Spinal cord (tissue), 10 donors: ENCODE results near the gene C5orf24. TPM values are rescaled to one million over a fixed set of nuclear protein-coding genes. Genes with fewer than 3 reads are reported as not detected.
"Not testable (repeated sequence)": the region's sequence is repeated elsewhere in the genome, so short reads cannot be mapped to it uniquely, and the experiment has no call there.

Experiments used
- DNase-seq, 6 donors: peaks; one replicate each; pipeline versions ENCODE4 v3.0.0 to v3.0.0-alpha.2; 2013 to 2015; ENCODE audit warnings: low spot score in 6 of 6, low read depth in 4 of 6
- H3K27ac ChIP-seq: one replicate; pipeline ENCODE4 v1.5.1; 2013; ENCODE audit warnings: low read depth, low read length, control low read depth
- H3K27me3 ChIP-seq: one replicate; pipeline ENCODE4 v1.6.1; 2013; ENCODE audit warnings: low read length; ENCODE audit not compliant: control insufficient read depth, insufficient read depth
- H3K36me3 ChIP-seq: one replicate; pipeline ENCODE4 v1.6.1; 2013; ENCODE audit warnings: low read length; ENCODE audit not compliant: control insufficient read depth, insufficient read depth
- H3K4me1 ChIP-seq: one replicate; pipeline ENCODE4 v1.6.1; 2013; ENCODE audit warnings: low read length; ENCODE audit not compliant: control insufficient read depth, insufficient read depth
- H3K4me3 ChIP-seq: one replicate; pipeline ENCODE4 v1.5.1; 2013; ENCODE audit warnings: low read depth, low read length, control low read depth
- H3K9me3 ChIP-seq: one replicate; pipeline ENCODE4 v1.6.1; 2013; ENCODE audit warnings: low read length; ENCODE audit not compliant: control insufficient read depth, insufficient read depth
- WGBS: methylation state at CpG from one replicate; pipeline ENCODE4 v1.1.5; 2013; ENCODE audit warnings: missing lambda C conversion rate; ENCODE audit not compliant: insufficient coverage; 5-methylcytosine and 5-hydroxymethylcytosine counted together
- polyA plus RNA-seq, 2 donors: library from polyadenylated mRNA; unstranded; fragments of 120-200 nt; gene quantifications; one replicate each; pipeline ENCODE4 v1.2.1, GENCODE V29; 2013; ENCODE audit not compliant: insufficient read length in 2 of 2
- total RNA-seq, 2 donors: library from RNA; depleted of rRNA in 1 of 2; stranded (reverse); fragments of 120-200 nt in 1 of 2; fragments of >200 nt in 1 of 2; gene quantifications; one replicate each; pipeline versions ENCODE4 v1.2.3 to v1.2.4, GENCODE V29; 2013 to 2014
- donor health status: healthy.

Gene C5orf24
- total and polyA plus RNA-seq, 4 donors = 46.2 to 101 (median 87.6) TPM

DNA sequence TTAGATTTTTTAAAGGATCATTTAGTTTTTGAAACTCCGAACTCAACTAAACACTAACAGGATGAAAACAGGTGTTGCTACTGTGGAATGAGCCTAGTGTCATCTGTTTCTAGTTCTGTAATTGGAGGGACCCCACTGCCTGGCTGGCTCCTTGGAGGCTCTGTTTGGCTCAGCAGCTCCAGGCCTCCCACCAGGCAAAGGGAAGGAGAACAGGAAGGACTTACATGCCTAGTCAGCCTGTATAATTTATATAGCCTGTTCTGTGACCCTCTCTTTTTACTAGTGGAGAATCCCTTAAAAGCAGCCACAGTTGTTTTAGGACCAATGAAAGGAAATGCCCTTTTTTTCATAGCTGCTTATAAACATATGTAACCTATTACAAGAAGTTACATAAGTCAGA is 21.1 kb upstream of the C5orf24 start:
- no peaks in the 10 kb centered on the region for H3K4me1 ChIP-seq
- no peak for DNase-seq
- no peaks in the 10 kb centered on the region for H3K27me3 ChIP-seq
- no CpG with 5 or more reads among the region's 1 CpG for WGBS
- no peak overlapping the region for H3K27ac ChIP-seq
- H3K4me3 ChIP-seq = no peak overlapping the region
- H3K36me3 ChIP-seq = peaks cover 35% of the 10 kb centered on the region
- H3K9me3 ChIP-seq = no peaks in the 10 kb centered on the region

- H3K36me3 ChIP-seq = peaks cover 29% of the 10 kb centered on the region
- H3K4me1 ChIP-seq = no peaks in the 10 kb centered on the region
- no peaks in the 10 kb centered on the region for H3K27me3 ChIP-seq
- no peak overlapping the region for H3K4me3 ChIP-seq
- no peak overlapping the region for H3K27ac ChIP-seq
- WGBS = 86% methylated on average over 2 of the region's 7 CpGs
- H3K9me3 ChIP-seq = no peaks in the 10 kb centered on the region
- no peak for DNase-seq
These were observed 20.6 kb upstream of the C5orf24 start for GRCh38 chr5:134825212-134825611.

DNA sequence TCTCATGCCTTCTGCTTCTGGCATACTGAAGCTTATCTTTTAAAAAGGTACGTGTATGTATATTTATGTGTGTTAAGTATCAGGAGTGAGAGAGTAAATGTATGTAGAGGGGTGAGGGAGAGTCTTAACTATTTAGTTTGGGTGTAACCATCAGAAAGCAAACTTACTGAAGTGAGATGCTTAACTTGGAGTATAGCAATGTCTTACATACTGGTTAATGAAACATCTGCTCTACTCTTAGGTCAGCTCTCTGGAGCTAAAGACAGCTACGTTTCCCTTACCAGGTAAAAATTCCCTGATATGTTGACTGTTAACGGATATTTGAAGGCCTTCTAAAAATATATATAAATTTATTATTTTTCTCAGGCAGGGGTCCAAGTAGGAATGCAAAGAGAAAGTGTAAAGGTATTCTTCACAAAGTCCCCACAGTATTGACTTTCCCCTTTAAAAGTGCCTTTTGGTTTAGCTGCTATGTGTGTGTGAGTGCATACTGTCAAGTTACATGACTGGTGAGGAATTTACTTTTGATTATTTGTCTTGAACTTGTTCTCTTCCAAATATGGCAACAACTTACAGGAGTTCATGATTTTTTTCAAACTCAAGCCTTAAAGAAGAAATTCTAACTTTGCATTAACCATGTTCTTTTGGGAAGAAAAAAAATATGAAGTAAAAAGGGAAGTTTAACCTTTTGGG is 12.3 kb upstream of the C5orf24 start:
- Histone ChIP-seq H3K27me3 (no peaks in the 10 kb centered on the region), H3K4me3 (no peak overlapping the region), H3K9me3 (no peaks in the 10 kb centered on the region), H3K36me3 (peaks cover 26% of the 10 kb centered on the region), H3K4me1 (no peaks in the 10 kb centered on the region), H3K27ac (no peak overlapping the region)
- no peak for DNase-seq
- WGBS = 100% methylated on average over 1 of the region's 3 CpGs

DNA sequence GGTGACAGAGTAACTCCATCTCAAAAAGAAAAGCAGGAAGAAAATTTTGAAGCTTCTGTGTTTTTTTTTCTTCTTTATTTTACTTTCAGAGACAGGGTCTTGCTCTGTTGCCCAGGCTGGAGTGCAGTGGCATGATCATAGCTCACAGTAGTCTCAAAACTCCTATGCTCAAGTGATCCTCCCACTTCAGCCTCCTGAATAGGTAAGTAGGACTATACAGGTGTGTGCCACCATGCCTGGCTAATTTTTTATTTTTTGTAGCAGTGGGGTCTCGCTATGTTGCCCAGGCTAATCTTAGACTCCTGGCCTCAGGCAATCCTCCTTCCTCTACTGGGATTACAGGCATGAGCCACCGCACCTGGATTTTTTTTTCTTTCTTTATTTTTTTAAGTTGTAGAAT is 10.1 kb upstream of the C5orf24 start:
- no peak for DNase-seq
- WGBS = no CpG with 5 or more reads among the region's 2 CpGs
- H3K27me3 ChIP-seq = no peaks in the 10 kb centered on the region
- peaks cover 40% of the 10 kb centered on the region for H3K36me3 ChIP-seq
- no peak overlapping the region for H3K27ac ChIP-seq
- no peak overlapping the region for H3K4me3 ChIP-seq
- no peaks in the 10 kb centered on the region for H3K9me3 ChIP-seq
- no peaks in the 10 kb centered on the region for H3K4me1 ChIP-seq

DNA sequence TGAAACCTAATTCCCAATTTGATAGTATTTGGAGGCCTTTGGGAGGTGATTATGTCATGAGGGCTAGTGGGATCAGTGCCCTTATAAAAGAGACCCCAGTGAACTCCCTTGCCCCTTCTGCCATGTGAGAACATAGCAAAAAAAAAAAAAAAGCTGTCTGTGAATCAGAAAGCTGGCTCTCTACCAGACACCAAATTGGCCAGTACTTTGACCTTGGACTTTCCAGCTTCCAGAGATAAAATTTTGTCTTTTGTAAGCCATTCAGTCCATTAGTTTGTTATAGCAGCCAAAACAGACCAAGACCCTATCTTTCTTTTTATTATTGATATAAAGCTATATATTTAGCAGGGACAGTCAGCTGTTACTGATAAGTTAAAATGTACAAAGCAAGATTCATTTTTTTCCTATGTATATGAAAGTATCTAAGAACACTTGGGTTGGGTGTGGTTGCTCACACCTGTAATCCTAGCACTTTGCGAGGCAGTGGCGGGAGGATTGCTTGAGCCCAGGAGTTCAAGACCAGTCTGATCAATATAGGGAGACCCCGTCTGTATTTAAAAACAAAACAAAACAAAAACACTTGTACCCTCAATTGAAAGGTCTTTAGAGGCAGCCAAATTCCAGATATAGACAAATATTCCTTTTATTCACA is 8.1 kb upstream of the C5orf24 start:
- Histone ChIP-seq H3K27ac (no peak overlapping the region), H3K4me3 (no peak overlapping the region), H3K4me1 (no peaks in the 10 kb centered on the region), H3K27me3 (no peaks in the 10 kb centered on the region), H3K9me3 (no peaks in the 10 kb centered on the region), H3K36me3 (peaks cover 36% of the 10 kb centered on the region)
- DNase-seq = no peak
- 83% methylated on average over 1 of the region's 3 CpGs for WGBS

DNA sequence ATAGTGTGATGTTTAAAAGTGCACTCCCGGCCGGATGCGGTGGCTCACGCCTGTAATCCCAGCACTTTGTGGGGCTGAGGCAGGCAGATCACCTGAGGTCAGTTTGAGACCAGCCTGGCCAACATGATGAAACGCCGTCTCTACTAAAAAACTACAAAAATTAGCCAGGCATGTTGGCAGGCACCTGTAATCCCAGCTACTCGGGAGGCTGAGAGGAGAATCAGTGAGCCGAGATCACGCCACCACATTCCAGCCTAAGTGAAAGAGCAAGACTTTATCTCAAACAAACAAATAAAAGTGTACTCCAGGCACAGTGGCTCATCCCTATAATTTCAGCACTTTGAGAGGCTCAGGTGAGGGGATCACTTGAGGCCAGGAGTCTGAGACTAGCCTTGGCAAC is 7.4 kb upstream of the C5orf24 start:
- not testable (repeated sequence) for H3K4me1 ChIP-seq, H3K27me3 ChIP-seq, H3K4me3 ChIP-seq, H3K27ac ChIP-seq, DNase-seq, H3K9me3 ChIP-seq
- 98% methylated on average over 7 of the region's 9 CpGs for WGBS
- peaks cover 35% of the 10 kb centered on the region for H3K36me3 ChIP-seq

DNA sequence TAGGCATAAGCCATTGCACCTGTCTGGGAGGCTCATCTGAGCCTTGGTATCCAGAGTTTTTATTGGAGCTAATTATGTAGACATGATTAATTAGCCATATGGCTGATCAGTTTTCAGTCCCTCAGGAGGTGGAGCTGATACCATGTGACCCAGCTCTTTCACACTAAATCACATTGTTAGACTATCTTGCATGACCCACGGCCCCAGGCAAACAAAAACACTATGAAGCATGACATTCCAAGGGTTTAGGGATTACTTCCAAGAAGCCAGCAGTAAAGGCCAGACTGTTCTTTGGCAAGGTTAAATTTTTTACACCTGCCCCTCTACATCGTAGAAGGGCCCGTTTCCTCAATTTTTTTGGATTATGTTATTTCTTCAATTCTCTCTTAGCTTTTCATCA is 5.0 kb upstream of the C5orf24 start:
- Histone ChIP-seq H3K9me3 (no peaks in the 10 kb centered on the region), H3K27me3 (no peaks in the 10 kb centered on the region), H3K4me1 (no peaks in the 10 kb centered on the region), H3K36me3 (peaks cover 25% of the 10 kb centered on the region), H3K27ac (no peak overlapping the region), H3K4me3 (no peak overlapping the region)
- DNase-seq = no peak
- whole genome bisulfite sequencing = no CpG with 5 or more reads among the region's 3 CpGs

- Histone ChIP-seq H3K36me3 (peaks cover 28% of the 10 kb centered on the region), H3K27ac (no peak overlapping the region), H3K4me3 (no peak overlapping the region), H3K27me3 (no peaks in the 10 kb centered on the region), H3K4me1 (peaks cover 10% of the 10 kb centered on the region), H3K9me3 (no peaks in the 10 kb centered on the region)
- no peak for DNase-seq
- no CpG with 5 or more reads among the region's 1 CpG for WGBS
These were observed 1.5 kb upstream of the C5orf24 start for GRCh38 chr5:134844252-134844651.

- no peaks in the 10 kb centered on the region for H3K27me3 ChIP-seq
- H3K36me3 ChIP-seq = peaks cover 30% of the 10 kb centered on the region
- no peaks in the 10 kb centered on the region for H3K9me3 ChIP-seq
- H3K27ac ChIP-seq = peak overlapping the region; percentile 93
- no peak for DNase-seq
- 0% methylated on average over 7 of the region's 12 CpGs for WGBS
- peaks cover 10% of the 10 kb centered on the region for H3K4me1 ChIP-seq
- peak overlapping the region; percentile 90 for H3K4me3 ChIP-seq
These were observed 375 bp upstream of the C5orf24 start for GRCh38 chr5:134845335-134845851.

DNA sequence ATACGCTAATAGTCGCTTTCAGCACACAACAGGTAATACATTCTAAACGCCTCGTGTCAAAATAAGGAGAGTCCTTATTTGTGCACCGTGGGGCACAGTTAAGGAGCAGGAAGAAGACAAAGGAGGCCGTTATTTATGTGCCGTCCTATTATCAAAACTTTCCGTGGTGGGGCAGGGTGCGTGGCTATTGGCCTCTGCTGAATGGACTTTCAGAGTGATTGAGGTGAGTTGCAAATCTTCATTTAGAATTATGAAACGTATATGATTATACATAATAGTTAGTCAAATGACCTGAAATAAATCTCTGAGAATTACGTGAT is 833 bp downstream of the C5orf24 start:
- peaks cover 10% of the 10 kb centered on the region for H3K4me1 ChIP-seq
- 0% methylated on average over 3 of the region's 11 CpGs for WGBS
- DNase-seq = no peak

More for the DNA sequence above, 833 bp downstream of the C5orf24 start:
- Histone ChIP-seq H3K27ac (peak overlapping the region; percentile 93), H3K4me3 (peak overlapping the region; percentile 90), H3K27me3 (no peaks in the 10 kb centered on the region), H3K36me3 (peaks cover 29% of the 10 kb centered on the region), H3K9me3 (no peaks in the 10 kb centered on the region)
